Activated T-helper 17 cell treated with anti-CD3 and anti-CD28 coated beads, Interleukin-2, amount 50 U/mL, for 72 hours (primary cell): ENCODE measurements around the gene EIF2S3B. TPM values are rescaled to one million over a fixed set of nuclear protein-coding genes. Genes with fewer than 3 reads are reported as not detected.
"Not testable (repeated sequence)": the region's sequence is repeated elsewhere in the genome, so short reads cannot be mapped to it uniquely, and the experiment has no call there.

Source experiments
- ATAC-seq: fragments of 150-1000 bp; cut with Tn5 transposase; replicated peaks from 2 replicates; pipeline ENCODE4 v1.10.0; 2021; ENCODE audit warnings: mild to moderate bottlenecking, moderate library complexity
- H3K27ac Mint-ChIP-seq: one replicate; pipeline ENCODE4 v1.8.0; 2022; ENCODE audit warnings: mixed read lengths
- H3K27me3 Mint-ChIP-seq: one replicate; pipeline ENCODE4 v1.8.0; 2022; ENCODE audit warnings: mixed read lengths
- H3K36me3 Mint-ChIP-seq: one replicate; pipeline ENCODE4 v1.8.0; 2022; ENCODE audit warnings: low read depth, mild to moderate bottlenecking, mixed read lengths
- H3K4me1 Mint-ChIP-seq: one replicate; pipeline ENCODE4 v1.8.0; 2022; ENCODE audit warnings: mixed read lengths
- H3K4me3 Mint-ChIP-seq: one replicate; pipeline ENCODE4 v1.8.0; 2022; ENCODE audit warnings: mild to moderate bottlenecking, mixed read lengths
- H3K9me3 Mint-ChIP-seq: one replicate; pipeline ENCODE4 v1.8.0; 2022; ENCODE audit warnings: mixed read lengths
- total RNA-seq, 2 donors: library from RNA; stranded (reverse); gene quantifications; one replicate each; pipeline ENCODE4 v1.2.3, GENCODE V29; 2022

Gene EIF2S3B
- total RNA-seq: under 1 TPM; 0.26 TPM

DNA sequence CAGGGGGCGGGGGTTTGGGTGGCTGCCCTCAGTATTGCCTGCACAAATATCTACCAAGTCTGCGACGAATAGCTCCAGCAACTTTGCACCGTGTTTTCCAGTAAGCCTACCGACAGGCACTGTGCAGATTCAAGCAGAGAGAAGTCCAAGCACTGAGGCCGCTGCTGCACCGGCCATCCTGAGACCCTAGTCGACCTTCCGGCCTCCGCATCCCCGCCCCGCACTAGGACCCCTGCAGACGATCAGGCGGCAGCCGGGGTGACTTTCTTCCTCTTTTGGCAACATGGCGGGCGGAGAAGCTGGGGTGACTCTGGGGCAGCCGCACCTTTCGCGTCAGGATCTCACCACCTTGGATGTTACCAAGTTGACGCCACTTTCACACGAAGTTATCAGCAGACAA lies at the start of gene EIF2S3B:
Gene EIF2S3B, plus strand, starts transcription at position 271 of the 400 bp plus-strand sequence. Its CDS starts 13 bp downstream, at position 284.
- Mint-ChIP-seq H3K4me3 (no peak within 1 kb of the TSS), H3K9me3 (no peaks in the 10 kb centered on the region), H3K4me1 (no peaks in the 10 kb centered on the region), H3K27ac (no peak within 1 kb of the TSS), H3K27me3 (peaks cover 28% of the 10 kb centered on the region), H3K36me3 (no peaks in the 10 kb centered on the region)
- no peak for ATAC-seq

DNA sequence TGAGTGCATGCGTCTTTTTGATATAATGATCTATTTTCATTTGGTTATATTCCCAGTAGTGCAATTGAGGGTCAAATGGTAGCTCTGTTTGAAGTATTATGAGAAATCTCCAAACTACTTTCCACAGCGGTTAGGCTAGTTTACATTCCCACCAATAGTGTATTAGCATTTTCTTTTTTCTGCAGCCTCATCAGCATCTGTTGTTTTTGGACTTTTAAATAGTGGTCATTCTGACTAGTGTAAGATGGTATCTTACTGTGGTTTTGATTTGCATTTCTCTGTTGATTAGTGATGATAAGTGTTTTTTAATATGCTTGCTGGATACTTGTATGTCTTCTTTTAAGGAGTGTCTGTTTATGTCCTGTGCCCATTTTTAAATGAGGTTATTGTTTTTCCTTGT lies 48.8 kb upstream of the EIF2S3B start:
- peaks cover 9% of the 10 kb centered on the region for H3K9me3 Mint-ChIP-seq

DNA sequence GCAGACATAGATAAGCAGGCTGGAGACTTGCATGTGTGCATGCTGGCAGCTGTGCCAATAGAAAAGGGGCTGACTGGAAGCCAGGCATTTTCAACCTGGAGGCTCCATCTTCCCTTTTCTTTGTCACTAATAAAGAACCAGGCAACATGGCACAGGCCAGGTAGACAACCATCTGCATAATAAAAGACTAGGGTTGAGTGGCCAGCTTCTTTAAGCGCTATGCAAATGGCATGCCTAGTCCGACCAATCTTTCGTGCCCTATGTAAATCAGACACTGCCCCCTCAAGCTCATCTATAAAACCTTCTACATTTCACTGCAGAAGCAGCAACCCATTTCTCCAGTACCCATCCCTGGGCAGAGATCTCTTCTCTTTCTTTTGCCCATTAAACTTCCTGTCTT lies 47.9 kb upstream of the EIF2S3B start:
- Mint-ChIP-seq H3K27me3 (peaks cover 7% of the 10 kb centered on the region), H3K27ac (no peak overlapping the region), H3K9me3 (peaks cover 9% of the 10 kb centered on the region), H3K4me3 (no peak overlapping the region), H3K4me1 (no peaks in the 10 kb centered on the region), H3K36me3 (no peaks in the 10 kb centered on the region)
- ATAC-seq: no peak

More for the DNA sequence above, 48.8 kb upstream of the EIF2S3B start:
- no peak for ATAC-seq
- H3K27ac Mint-ChIP-seq: no peak overlapping the region
- peaks cover 3% of the 10 kb centered on the region for H3K27me3 Mint-ChIP-seq
- no peaks in the 10 kb centered on the region for H3K36me3 Mint-ChIP-seq
- no peaks in the 10 kb centered on the region for H3K4me1 Mint-ChIP-seq
- H3K4me3 Mint-ChIP-seq: no peak overlapping the region

DNA sequence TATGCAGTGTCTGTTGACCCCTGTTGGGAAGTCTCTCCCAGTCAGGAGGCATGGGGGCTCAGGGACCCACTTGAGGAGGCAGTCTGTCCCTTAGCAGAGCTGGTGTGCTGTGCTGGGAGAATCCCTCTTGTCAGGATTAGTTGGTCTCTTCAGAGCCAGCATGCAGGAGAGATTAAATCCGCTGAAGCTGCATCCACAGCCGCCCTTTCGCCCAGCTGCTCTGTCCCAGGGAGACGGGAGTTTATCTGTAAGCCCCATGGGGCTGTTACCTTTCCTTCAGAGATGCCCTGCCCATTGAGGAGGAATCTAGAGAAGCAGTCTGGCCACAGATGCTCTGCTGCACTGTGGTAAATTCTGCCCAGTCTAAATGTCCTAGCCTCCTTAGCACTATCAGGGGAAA lies 39.4 kb upstream of the EIF2S3B start:
- H3K4me1 Mint-ChIP-seq: no peaks in the 10 kb centered on the region
- H3K27ac Mint-ChIP-seq: no peak overlapping the region
- H3K36me3 Mint-ChIP-seq: no peaks in the 10 kb centered on the region
- no peaks in the 10 kb centered on the region for H3K9me3 Mint-ChIP-seq
- peaks cover 32% of the 10 kb centered on the region for H3K27me3 Mint-ChIP-seq
- no peak overlapping the region for H3K4me3 Mint-ChIP-seq
- no peak for ATAC-seq

DNA sequence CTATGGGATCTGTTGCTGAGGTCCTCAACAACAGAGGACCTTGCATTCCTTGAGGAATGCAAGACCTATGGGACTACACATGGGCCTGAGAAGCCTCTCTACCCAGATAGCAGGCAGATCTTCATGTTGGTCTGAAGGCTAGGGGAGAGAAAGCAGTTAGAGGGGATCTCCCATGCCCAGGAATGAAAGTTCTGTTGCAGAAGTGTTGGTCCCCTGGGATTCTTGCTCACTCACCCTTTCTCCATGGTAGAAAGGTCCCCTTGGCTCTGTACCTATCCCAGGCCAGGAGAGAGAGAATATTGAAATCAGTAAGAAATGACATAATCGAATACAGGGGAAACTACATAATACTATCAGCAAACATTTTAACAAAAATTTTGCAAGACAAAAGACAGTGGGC lies 36.0 kb upstream of the EIF2S3B start:
- H3K9me3 Mint-ChIP-seq: no peaks in the 10 kb centered on the region
- no peaks in the 10 kb centered on the region for H3K4me1 Mint-ChIP-seq
- peaks cover 16% of the 10 kb centered on the region for H3K27me3 Mint-ChIP-seq
- no peak for ATAC-seq
- H3K36me3 Mint-ChIP-seq: no peaks in the 10 kb centered on the region
- H3K27ac Mint-ChIP-seq: no peak overlapping the region
- H3K4me3 Mint-ChIP-seq: no peak overlapping the region

DNA sequence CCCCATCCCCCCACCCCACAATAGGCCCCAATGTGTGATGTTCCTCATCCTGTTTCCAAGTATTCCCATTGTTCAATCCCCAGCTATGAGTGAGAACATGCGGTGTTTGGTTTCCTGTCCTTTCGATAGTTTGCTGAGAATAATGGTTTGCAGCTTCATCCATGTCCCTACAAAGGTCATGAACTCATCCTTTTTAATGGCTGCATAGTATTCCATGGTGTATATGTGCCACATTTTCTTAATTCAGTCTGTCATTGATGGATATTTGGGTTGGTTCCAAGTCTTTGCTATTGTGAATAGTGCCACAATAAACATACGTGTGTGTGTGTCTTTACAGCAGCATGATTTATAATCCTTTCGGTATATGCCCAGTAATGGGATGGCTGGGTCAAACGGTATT lies 32.9 kb upstream of the EIF2S3B start:
- not testable (repeated sequence) for H3K4me1 Mint-ChIP-seq, ATAC-seq, H3K9me3 Mint-ChIP-seq, H3K4me3 Mint-ChIP-seq, H3K27ac Mint-ChIP-seq, H3K36me3 Mint-ChIP-seq, H3K27me3 Mint-ChIP-seq

DNA sequence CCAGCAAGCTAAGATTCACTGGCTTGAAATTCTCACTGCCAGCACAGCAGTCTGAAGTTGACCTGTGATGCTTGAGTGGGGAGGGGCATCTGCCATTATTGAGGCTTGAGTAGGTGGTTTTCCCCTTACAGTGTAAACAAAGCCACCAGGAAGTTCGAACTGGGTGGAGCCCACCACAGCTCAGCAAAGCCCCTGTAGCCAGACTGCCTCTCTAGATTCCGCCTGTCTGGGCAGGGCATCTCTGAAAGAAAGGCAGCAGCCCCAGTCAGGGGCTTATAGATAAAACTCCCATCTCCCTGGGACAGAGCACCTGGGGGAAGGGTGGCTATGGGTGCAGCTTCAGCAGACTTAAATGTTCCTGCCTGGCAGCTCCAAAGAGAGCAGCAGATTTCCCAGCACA lies 23.8 kb upstream of the EIF2S3B start:
- H3K4me1 Mint-ChIP-seq, H3K27ac Mint-ChIP-seq, H3K36me3 Mint-ChIP-seq, ATAC-seq, H3K9me3 Mint-ChIP-seq, H3K4me3 Mint-ChIP-seq: not testable (repeated sequence)
- H3K27me3 Mint-ChIP-seq: peaks cover 31% of the 10 kb centered on the region

DNA sequence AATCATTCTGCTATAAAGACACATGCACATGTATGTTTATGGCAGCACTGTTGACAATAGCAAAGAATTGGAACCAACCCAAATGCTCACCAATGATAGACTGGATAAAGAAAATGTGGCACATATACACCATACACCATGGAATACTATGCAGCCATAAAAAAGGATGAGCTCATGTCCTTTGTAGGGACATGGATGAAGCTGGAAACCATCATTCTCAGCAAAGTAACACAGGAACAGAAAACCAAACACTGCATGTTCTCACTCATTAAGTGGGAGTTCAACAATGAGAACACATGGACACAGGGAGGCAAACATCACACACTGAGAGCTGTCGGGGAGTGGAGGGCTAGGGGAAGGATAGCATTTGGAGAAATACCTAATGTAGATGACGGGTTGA lies 18.4 kb upstream of the EIF2S3B start:
- H3K27ac Mint-ChIP-seq, H3K4me3 Mint-ChIP-seq, ATAC-seq, H3K9me3 Mint-ChIP-seq, H3K36me3 Mint-ChIP-seq, H3K4me1 Mint-ChIP-seq: not testable (repeated sequence)
- H3K27me3 Mint-ChIP-seq: peaks cover 25% of the 10 kb centered on the region

DNA sequence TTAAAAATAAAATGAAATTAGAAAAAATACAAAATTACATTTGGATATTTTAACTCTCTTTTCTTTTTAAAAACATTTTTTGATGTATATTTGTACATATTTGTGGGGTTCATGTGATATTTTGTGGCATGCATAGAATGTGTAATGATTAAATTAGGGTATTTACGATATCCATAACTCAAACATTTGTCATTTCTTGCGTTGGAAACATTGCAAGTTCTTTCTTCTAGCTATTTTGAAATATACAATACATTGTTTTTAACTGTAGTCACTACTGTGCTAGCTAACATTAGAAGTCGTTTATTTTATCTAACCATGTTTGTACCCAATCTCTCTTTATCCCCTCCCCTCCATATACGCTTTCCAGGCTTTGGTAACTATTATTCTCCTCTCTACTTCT lies 13.9 kb upstream of the EIF2S3B start:
- Mint-ChIP-seq H3K4me3 (no peak overlapping the region), H3K36me3 (no peaks in the 10 kb centered on the region), H3K9me3 (peaks cover 3% of the 10 kb centered on the region), H3K4me1 (no peaks in the 10 kb centered on the region), H3K27me3 (peaks cover 32% of the 10 kb centered on the region), H3K27ac (no peak overlapping the region)
- no peak for ATAC-seq

DNA sequence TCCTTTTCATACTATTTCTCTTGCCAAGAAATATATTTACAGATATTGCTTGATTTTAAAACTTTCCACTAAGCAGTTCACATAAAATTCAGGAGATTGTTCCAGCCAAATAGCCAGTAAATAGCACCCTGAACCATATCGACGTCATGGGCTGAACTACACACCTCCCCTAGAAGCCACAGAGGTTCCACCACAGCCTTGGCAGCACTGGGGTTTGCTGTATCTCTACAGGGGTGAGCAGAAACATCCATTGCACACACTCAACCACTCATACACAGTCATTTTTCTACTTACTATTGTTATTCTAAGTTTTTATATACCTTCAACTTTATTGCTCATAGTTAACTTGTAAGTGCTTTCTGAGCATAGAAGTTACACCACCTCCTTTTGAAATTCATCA lies 8.1 kb upstream of the EIF2S3B start:
- ATAC-seq: peak; percentile 89
- H3K27me3 Mint-ChIP-seq: peaks cover 49% of the 10 kb centered on the region
- H3K36me3 Mint-ChIP-seq: no peaks in the 10 kb centered on the region
- H3K4me1 Mint-ChIP-seq: no peaks in the 10 kb centered on the region
- H3K4me3 Mint-ChIP-seq: no peak overlapping the region
- H3K9me3 Mint-ChIP-seq: no peaks in the 10 kb centered on the region
- no peak overlapping the region for H3K27ac Mint-ChIP-seq

DNA sequence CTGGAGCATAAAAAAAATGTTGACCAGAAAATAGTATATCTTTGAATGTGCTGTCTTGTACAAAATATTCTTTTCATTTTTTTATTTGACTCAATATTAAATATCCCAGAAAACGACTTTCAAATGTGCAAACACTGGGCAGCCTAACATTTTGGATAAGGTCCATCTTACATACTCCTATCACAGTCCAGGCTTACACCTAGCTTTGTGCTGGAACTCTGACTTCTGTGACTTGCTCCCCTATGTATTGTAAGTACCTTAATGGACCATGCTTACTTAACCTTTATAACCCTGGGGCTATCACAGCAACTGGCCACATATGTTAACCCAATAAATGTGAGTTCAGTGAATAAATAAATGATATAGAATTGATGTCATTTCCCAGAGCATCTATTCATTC lies 7.6 kb upstream of the EIF2S3B start:
- Mint-ChIP-seq H3K27ac (no peak overlapping the region), H3K36me3 (no peaks in the 10 kb centered on the region), H3K9me3 (no peaks in the 10 kb centered on the region), H3K4me1 (no peaks in the 10 kb centered on the region), H3K4me3 (no peak overlapping the region), H3K27me3 (peaks cover 51% of the 10 kb centered on the region)
- ATAC-seq: no peak

DNA sequence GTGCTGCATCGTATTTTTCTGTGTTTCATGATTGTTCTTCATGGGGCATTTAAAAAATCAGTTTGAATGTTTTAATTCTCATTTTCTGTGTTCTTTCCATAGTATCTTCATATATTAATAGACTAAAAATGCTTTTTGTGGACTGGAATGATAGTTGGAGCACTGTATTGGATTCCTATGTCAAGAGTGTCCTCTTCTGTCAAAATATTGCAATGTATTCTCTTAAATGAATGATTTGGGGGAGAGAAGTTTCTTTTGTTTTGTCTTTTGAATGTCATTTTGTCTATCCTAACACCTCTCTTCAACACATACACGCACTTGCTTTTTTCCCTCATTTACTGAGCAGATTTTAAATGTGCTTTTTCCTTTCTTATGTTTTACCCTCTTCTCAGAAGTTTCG lies 4.7 kb upstream of the EIF2S3B start:
- no peak overlapping the region for H3K27ac Mint-ChIP-seq
- H3K4me3 Mint-ChIP-seq: no peak overlapping the region
- no peaks in the 10 kb centered on the region for H3K4me1 Mint-ChIP-seq
- no peaks in the 10 kb centered on the region for H3K9me3 Mint-ChIP-seq
- H3K36me3 Mint-ChIP-seq: no peaks in the 10 kb centered on the region
- no peak for ATAC-seq
- peaks cover 36% of the 10 kb centered on the region for H3K27me3 Mint-ChIP-seq

DNA sequence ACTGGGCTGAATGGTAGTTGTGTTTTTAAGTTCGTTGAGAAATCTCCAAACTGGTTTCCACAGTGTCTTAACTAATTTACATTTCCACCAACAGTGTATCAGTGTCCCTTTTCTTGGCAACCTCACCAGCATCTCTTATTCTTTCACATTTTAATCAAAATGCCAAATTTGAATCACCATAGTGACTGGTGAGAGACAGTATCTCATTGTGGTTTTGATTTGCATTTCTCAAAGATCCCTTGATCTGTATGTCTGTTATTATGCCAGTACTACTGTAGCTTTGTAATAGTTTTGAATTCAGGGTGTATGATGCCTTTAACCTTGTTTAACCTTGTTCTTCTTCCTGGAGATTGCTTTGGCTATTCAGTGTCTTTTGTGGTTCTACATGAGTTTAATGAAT lies 2.2 kb upstream of the EIF2S3B start:
- Mint-ChIP-seq H3K36me3 (no peaks in the 10 kb centered on the region), H3K27ac (no peak overlapping the region), H3K4me1 (no peaks in the 10 kb centered on the region), H3K27me3 (peaks cover 32% of the 10 kb centered on the region), H3K4me3 (no peak overlapping the region), H3K9me3 (no peaks in the 10 kb centered on the region)
- peak; percentile 77 for ATAC-seq

DNA sequence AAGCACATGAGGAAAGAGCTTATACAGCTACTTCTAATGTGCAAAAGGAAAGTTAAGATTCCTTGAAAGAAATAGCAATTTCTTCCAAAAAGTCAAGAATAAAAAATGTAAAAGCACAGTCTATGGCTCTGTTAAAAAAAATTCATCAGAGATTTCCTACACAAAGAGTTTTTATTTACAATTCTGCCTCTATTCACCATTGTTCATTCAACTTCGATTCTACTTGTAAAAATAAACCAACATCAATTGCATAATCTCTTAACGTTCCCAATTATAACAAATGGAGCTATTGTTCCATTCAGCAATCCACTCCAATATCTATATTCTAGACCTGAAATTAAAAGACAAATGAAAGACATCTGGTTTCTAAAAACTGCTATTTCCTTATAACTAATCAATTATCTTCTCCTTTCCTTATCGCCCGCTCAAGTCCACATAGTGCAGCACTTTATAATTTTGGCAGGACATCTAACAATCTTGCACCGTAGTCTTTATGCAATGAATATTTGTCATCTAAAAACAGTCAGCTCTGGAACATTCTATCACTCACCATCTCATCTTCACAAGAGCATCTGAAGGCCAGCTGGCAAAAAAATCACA lies 6.2 kb downstream of the EIF2S3B start:
- Mint-ChIP-seq H3K27ac (no peak overlapping the region), H3K27me3 (peaks cover 28% of the 10 kb centered on the region), H3K4me3 (no peak overlapping the region), H3K4me1 (no peaks in the 10 kb centered on the region), H3K9me3 (no peaks in the 10 kb centered on the region), H3K36me3 (no peaks in the 10 kb centered on the region)
- ATAC-seq: no peak

DNA sequence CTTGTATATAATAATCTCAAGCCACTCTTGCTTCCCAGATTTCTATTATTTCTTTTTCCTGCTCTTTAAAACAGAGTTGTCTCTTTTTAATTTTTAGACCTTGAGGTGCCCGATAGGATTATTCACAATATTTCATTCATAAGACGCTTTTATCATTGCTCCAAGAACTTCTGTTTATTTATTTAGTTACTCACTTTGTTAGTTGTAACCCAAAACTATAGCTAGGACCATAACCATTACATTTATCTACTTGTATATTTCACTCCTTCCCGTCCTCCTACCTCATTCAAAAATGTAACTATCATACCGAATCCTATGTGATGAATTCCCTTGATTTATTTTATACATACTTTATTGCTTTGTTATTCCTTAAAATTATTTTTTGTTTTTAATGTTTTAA lies 7.1 kb downstream of the EIF2S3B start:
- no peaks in the 10 kb centered on the region for H3K4me1 Mint-ChIP-seq
- peaks cover 25% of the 10 kb centered on the region for H3K27me3 Mint-ChIP-seq
- H3K36me3 Mint-ChIP-seq: no peaks in the 10 kb centered on the region
- ATAC-seq: no peak
- H3K9me3 Mint-ChIP-seq: no peaks in the 10 kb centered on the region
- no peak overlapping the region for H3K4me3 Mint-ChIP-seq
- H3K27ac Mint-ChIP-seq: no peak overlapping the region

DNA sequence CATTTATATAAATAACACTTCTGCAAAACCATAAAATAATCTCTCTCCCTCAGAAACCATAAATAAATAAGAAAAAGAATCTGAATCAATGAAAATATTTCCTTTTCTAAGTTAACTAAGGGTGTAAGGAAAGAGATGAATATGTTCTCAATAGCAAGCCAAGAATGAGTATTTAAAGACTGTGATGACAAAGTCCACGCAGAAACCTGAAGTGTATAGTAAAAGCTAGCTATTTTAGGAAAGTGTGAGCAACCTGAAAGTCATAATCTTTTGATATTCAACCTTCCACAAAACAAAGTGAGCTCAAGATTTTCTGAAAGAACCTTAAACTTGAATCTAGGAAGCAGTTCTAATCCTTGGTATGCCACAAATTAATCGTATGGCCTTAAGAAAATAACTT lies 15.9 kb downstream of the EIF2S3B start:
- no peaks in the 10 kb centered on the region for H3K9me3 Mint-ChIP-seq
- H3K36me3 Mint-ChIP-seq: no peaks in the 10 kb centered on the region
- H3K4me1 Mint-ChIP-seq: no peaks in the 10 kb centered on the region
- H3K4me3 Mint-ChIP-seq: no peak overlapping the region
- no peak overlapping the region for H3K27ac Mint-ChIP-seq
- H3K27me3 Mint-ChIP-seq: peaks cover 6% of the 10 kb centered on the region
- no peak for ATAC-seq
